ENCODE data around the gene GABPB1. TPM values are rescaled to one million over a fixed set of nuclear protein-coding genes. Genes with fewer than 3 reads are reported as not detected.
A peak's percentile ranks its signal among the peaks of the same experiment; 100 is the strongest.

Gene GABPB1
- total and polyA plus RNA-seq, 2 of the 13 experiments (the other 11 are each of a cell fraction or from before 2014, with no cell fraction given), result 17.5 to 39.5 TPM

GRCh38 chr15:50353975-50354837 is 792 bp downstream of the GABPB1 start (continued):
- TF ChIP-seq MED8 (CRISPR knock-in tag; IDR thresholded peaks at IDR 0.05; ENCODE audit: insufficient replicate concordance) (no peak), HCFC1 (IDR thresholded peaks at IDR 0.05; ENCODE audit: low read depth, low read length) (no peak), FOXC1 (CRISPR knock-in tag; IDR thresholded peaks at IDR 0.05; ENCODE audit: borderline replicate concordance) (no peak), TAF15 (IDR thresholded peaks at IDR 0.05; ENCODE audit: low read depth, low read length, poor library complexity, severe bottlenecking) (peak; percentile 15), HNF4G (IDR thresholded peaks at IDR 0.05; ENCODE audit: borderline replicate concordance, low read depth, low read length) (no peak), HNF4G (CRISPR knock-in tag; IDR thresholded peaks at IDR 0.05; ENCODE audit: borderline replicate concordance, low read depth) (no peak), SRF (IDR thresholded peaks at IDR 0.05; ENCODE audit: low read depth, low read length) (no peak), ZNF850 (CRISPR knock-in tag; conservative IDR thresholded peaks at IDR 0.05) (no peak; the same call in 1 of the 2 replicates), HNRNPK (IDR thresholded peaks at IDR 0.05; ENCODE audit: low read depth, low read length, poor library complexity, severe bottlenecking) (peak; percentile 42), RBAK (CRISPR knock-in tag; IDR thresholded peaks at IDR 0.05) (no peak), KDM5B (CRISPR knock-in tag; IDR thresholded peaks at IDR 0.05; ENCODE audit: borderline replicate concordance) (no peak; the same call in 1 of the 2 replicates), ZNF660 (CRISPR knock-in tag; IDR thresholded peaks at IDR 0.05; ENCODE audit: borderline replicate concordance, low read depth) (no peak), DMAP1 (CRISPR knock-in tag; IDR thresholded peaks at IDR 0.05) (no peak), ZNF138 (CRISPR knock-in tag; IDR thresholded peaks at IDR 0.05; ENCODE audit: low read depth) (no peak), ZNF558 (CRISPR knock-in tag; IDR thresholded peaks at IDR 0.05; ENCODE audit: borderline replicate concordance) (peak; percentile 74; the same call in 1 of the 2 replicates), ZNF841 (CRISPR knock-in tag; IDR thresholded peaks at IDR 0.05; ENCODE audit: borderline replicate concordance) (no peak)
- TF ChIP-seq, protein P1, sequence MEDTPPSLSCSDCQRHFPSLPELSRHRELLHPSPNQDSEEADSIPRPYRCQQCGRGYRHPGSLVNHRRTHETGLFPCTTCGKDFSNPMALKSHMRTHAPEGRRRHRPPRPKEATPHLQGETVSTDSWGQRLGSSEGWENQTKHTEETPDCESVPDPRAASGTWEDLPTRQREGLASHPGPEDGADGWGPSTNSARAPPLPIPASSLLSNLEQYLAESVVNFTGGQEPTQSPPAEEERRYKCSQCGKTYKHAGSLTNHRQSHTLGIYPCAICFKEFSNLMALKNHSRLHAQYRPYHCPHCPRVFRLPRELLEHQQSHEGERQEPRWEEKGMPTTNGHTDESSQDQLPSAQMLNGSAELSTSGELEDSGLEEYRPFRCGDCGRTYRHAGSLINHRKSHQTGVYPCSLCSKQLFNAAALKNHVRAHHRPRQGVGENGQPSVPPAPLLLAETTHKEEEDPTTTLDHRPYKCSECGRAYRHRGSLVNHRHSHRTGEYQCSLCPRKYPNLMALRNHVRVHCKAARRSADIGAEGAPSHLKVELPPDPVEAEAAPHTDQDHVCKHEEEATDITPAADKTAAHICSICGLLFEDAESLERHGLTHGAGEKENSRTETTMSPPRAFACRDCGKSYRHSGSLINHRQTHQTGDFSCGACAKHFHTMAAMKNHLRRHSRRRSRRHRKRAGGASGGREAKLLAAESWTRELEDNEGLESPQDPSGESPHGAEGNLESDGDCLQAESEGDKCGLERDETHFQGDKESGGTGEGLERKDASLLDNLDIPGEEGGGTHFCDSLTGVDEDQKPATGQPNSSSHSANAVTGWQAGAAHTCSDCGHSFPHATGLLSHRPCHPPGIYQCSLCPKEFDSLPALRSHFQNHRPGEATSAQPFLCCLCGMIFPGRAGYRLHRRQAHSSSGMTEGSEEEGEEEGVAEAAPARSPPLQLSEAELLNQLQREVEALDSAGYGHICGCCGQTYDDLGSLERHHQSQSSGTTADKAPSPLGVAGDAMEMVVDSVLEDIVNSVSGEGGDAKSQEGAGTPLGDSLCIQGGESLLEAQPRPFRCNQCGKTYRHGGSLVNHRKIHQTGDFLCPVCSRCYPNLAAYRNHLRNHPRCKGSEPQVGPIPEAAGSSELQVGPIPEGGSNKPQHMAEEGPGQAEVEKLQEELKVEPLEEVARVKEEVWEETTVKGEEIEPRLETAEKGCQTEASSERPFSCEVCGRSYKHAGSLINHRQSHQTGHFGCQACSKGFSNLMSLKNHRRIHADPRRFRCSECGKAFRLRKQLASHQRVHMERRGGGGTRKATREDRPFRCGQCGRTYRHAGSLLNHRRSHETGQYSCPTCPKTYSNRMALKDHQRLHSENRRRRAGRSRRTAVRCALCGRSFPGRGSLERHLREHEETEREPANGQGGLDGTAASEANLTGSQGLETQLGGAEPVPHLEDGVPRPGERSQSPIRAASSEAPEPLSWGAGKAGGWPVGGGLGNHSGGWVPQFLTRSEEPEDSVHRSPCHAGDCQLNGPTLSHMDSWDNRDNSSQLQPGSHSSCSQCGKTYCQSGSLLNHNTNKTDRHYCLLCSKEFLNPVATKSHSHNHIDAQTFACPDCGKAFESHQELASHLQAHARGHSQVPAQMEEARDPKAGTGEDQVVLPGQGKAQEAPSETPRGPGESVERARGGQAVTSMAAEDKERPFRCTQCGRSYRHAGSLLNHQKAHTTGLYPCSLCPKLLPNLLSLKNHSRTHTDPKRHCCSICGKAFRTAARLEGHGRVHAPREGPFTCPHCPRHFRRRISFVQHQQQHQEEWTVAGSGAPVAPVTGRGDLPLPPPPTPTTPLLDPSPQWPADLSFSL (CRISPR knock-in tag; IDR thresholded peaks at IDR 0.05), result no peak
- TF ChIP-seq, protein P2, sequence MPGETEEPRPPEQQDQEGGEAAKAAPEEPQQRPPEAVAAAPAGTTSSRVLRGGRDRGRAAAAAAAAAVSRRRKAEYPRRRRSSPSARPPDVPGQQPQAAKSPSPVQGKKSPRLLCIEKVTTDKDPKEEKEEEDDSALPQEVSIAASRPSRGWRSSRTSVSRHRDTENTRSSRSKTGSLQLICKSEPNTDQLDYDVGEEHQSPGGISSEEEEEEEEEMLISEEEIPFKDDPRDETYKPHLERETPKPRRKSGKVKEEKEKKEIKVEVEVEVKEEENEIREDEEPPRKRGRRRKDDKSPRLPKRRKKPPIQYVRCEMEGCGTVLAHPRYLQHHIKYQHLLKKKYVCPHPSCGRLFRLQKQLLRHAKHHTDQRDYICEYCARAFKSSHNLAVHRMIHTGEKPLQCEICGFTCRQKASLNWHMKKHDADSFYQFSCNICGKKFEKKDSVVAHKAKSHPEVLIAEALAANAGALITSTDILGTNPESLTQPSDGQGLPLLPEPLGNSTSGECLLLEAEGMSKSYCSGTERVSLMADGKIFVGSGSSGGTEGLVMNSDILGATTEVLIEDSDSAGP (CRISPR knock-in tag; IDR thresholded peaks at IDR 0.05; ENCODE audit: borderline replicate concordance), result peak; percentile 20; the same call in 1 of the 2 replicates
- TF ChIP-seq, protein P3, sequence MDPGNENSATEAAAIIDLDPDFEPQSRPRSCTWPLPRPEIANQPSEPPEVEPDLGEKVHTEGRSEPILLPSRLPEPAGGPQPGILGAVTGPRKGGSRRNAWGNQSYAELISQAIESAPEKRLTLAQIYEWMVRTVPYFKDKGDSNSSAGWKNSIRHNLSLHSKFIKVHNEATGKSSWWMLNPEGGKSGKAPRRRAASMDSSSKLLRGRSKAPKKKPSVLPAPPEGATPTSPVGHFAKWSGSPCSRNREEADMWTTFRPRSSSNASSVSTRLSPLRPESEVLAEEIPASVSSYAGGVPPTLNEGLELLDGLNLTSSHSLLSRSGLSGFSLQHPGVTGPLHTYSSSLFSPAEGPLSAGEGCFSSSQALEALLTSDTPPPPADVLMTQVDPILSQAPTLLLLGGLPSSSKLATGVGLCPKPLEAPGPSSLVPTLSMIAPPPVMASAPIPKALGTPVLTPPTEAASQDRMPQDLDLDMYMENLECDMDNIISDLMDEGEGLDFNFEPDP (CRISPR knock-in tag; conservative IDR thresholded peaks at IDR 0.05), result no peak

All from HepG2 (cell line).